Measurements from ENCODE around the gene STEAP3.
"Not testable (repeated sequence)": the region's sequence is repeated elsewhere in the genome, so short reads cannot be mapped to it uniquely, and the experiment has no call there.

The STEAP3 gene

DNA sequence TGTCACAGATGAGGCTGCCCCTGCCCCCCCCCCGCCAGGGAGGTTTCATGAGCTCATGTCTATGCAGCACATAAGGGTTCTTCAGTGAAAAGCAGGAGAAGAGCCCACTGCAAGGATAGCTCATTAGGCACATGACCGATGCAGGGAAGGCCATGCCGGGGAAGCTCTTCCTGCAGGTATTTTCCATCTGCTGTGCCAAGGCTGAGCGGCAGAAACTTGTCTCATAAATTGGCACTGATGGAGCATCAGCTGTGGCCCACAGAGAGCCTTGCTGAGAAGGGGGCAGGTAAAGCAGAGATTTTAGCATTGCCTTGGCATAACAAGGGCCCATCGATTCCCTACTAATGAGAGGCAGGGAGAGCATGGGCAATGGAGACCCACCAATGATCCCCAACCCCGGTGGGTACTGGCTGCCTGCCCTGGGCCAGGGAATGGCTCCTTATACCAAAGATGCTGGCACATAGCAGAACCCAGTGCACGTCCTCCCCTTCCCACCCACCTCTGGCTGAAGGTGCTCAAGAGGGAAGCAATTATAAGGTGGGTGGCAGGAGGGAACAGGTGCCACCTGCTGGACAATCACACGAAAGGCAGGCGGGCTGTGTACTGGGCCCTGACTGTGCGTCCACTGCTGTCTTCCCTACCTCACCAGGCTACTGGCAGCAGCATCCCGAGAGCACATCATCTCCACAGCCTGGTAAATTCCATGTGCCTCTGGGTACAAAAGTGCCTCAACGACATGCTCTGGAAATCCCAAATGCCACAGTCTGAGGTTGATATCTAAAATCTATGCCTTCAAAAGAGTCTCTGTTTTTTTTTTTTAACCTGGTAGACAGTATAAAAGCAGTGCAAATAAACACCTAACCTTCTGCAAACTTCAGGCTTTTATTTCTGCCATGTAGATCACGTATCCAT lies 41.4 kb downstream of the STEAP3 start:
- DNase-seq: peak; percentile 35 to 46

DNA sequence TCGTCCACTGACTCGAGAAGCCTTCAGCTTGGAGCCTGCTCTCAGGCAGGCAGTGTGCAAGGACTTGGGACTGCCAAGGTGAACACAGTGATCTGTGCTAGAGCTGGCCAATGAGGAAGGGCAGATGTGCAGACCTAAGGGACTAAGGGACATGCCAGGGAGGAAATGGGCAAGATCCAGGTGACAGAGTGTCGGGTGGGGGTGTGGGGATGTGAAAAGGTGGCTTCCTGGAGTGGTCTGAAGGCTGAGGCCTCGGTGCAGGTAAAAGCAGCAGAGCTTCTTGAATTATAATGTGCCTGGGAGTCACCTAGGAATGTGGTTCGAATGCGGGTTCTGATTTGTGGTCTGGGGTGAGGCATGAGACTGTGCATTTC lies 42.0 kb downstream of the STEAP3 start:
- no peak for DNase-seq

DNA sequence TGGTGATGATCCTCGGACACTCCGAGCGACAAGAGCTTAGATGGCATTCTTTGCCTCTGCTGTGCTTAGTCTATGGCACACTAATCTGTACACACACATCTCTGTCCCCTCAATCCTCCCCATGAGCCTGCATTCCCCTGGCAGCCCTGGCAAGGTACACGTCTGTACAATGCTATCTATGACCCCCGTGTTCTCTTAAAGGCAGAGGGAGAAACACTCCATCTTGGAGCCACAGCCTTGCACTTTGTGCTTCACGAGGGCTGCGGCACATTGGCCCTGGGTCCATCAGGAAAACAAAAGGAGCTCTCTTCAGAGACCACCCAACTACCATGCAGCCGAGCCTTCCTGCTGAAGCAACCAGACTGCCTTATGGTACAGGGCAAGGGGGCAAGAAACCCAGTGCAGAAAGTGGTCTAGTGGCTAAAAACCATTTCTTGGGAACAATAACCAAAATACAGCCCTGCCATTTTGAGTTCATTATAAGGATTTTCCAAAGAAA lies 42.5 kb downstream of the STEAP3 start:
- DNase-seq: no peak

DNA sequence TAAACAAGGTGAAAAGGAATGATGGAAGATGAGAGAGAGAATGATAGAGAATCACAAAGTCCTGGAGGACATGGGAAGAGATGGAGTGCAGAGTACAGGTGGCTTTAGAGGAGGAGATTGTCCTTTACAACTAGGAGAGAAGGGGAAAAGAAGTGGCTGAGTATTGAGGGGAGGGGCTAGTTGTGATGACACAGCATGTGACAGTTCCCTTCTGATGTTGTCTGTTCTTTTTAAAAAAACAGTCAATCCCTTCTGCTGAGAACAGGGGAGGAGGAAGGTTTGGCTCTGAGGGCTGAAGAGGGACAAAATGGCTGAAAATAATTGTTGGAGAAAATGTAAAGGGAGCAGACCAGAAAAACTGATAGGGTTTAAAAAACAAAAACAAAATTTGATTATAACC lies 44.0 kb downstream of the STEAP3 start:
- no peak for DNase-seq

DNA sequence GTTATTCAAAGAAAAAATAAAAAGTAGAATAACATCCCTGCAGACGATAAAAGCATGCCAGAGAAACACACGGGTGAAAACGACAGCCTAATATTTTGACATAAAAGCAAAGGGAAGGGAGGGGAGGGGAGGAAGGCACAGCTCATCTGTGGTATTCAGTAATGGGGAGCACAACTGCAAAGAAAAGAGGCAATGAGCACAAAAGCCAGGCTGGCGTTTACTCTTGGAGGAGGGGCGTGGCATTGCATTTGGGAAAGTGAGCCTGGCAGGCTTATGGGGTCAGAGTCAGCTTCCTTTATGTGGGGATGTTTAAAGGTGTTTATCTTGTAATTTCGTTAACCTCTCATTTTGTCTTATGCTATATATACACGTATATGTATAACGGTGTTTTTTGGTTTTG lies 53.2 kb downstream of the STEAP3 start:
- no peak for DNase-seq

DNA sequence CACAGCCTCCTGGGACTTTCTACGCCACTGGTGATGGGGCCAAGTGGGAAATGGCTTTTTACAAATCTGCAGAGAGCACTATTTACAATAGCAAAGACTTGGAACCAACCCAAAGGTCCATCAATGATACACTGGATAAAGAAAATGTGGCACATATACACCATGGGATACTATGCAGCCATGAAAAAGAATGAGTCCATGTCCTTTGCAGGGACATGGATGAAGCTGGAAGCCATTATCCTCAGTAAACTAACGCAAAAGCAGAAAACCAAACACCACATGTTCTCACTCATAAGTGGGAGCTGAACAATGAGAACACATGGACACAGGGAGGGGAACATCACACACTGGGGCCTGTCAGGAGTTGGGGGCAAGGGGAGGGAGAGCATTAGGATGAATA lies 54.8 kb downstream of the STEAP3 start:
- DNase-seq: not testable (repeated sequence)

DNA sequence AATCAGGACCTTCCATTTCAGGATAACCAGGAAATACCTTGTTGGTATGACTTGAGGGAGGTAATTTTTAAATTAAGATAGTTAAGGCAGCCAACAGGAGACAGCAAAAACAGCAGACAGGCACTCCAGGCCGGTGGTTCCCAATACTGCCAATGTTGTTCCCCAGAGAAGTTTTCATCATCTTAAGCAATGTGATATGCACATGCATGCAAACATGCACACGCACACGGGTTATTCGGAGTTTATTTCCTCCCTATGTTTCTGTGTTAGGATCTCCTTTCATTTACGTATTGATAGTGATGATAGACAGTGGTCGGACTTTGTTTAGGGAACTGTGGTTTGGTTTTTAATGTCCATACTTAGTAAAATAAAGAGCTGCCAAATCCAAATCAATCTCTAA lies 55.3 kb downstream of the STEAP3 start:
- no peak for DNase-seq

DNA sequence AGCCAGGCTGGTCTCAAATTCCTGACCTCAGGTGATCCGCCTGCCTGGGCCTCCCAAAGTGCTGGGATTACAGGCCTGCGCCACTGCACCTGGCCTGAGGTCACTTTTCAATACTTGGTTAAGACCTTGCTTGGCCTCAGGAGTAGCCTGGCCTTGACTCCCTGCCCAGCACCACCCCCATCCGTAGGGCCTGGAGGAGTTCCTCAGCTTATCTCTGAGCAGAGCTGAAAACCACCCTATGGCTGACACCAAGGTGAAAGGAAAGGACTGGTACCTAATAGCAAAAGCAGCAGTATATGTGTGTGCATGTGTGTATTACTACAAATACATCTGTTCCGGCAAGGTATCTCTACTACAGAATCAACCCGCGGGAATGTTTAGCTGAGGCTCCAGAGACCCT lies 56.0 kb downstream of the STEAP3 start:
- DNase-seq: no peak

DNA sequence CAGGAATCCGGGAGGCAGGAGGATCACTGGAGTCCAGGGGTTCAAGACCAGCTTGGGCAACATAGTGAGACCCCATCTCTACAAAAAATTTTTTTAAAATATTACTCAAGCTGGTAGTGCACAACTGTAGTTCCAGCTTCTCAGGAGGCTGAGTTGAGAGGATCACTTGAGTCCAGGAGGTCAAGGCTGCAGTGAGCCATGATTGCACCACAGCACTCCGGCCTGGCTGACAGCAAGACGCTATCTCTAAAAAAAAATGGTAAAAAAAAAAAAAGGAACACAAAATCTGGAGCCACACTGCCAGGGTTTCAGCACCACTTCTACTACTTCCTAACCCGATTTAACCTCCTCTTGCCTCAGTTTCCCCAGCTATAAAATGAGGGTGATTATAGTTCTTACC lies 57.0 kb downstream of the STEAP3 start:
- no peak for DNase-seq

DNA sequence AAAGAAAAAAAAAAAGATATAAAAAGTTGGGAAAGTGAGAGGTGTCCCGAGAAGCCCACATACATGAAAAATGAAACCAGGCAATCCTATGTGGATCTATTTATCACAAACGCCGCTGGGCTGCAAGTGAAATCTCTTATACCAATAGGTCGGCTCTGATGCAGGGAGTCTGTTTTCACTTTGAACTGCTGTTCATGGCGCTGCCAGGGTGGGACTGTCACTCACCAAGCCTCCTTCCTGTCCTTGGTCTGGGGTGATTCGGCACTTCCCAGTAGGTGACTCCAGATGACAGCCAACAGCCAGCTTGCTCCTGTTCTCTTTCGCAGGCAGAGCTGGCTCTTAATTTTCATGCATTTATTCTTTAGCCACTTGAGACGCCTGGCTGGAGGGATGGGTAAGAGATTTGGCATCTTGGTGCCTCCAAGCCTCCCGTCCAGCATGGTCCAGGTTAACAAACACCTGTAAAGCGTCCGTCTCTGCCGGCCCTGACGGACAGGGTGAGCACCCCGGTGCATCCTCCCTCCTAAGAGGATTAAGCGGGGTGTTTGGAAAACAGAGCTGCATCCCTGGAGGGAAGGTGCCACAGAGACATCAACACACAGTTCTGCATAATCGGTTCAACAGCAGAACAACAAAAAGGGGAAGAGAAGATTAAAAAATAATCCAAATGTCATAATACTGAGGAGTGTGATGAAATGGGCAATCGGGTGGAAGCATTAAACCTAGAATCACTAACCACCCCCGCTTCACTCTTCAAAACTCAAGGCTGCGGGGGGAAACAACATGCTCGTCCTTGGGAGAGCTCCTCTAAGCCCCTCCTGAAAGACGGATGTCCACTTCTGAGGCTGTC lies 58.7 kb downstream of the STEAP3 start:
- DNase-seq: no peak

DNA sequence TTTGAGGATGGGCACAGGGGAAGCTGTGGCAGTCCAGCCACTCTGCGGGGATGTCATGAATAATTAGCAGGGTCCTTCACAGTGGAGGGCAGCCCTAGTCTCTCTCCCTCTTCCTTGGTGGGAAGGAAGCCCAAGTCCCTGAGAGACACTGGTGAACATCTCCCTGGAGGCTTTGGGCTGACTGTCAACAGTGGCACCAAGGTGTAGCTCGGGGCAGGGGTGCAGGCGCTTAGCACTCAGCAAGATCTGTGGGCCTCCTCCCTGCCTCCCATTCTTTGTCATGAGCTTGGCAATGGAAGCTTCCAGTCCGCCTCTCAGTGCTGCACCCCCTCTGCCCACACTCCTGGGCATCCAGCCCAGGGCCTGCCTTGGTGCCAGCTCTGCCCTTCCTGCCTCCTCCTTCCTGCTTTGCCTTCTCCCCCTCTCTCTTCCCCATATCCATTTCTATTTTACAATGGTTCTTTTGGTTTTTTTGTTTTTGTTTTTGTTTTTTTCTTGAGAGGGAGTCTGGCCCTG lies 59.4 kb downstream of the STEAP3 start:
- no peak for DNase-seq

DNA sequence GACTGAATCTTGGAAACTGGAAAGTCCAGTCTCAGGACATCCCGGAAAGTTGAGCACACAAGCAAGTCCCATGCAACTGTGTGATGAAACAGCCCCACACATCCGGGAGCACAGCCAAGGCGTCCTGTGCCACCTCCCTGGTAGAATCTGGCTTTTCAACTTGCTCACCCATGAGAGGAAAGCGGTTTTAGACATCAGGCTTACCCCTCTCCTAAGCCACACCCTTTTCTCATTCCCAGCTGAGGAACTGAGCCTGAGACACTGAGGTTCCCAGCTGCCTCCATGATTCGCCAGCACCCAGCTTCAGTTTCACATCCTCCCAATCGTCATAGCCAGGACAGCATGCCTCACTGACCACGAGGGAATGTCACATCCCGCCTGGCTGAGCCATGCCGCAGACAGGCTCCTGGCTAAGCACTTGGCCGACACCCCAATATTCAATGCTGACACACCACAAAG lies 60.3 kb downstream of the STEAP3 start:
- no peak for DNase-seq

DNA sequence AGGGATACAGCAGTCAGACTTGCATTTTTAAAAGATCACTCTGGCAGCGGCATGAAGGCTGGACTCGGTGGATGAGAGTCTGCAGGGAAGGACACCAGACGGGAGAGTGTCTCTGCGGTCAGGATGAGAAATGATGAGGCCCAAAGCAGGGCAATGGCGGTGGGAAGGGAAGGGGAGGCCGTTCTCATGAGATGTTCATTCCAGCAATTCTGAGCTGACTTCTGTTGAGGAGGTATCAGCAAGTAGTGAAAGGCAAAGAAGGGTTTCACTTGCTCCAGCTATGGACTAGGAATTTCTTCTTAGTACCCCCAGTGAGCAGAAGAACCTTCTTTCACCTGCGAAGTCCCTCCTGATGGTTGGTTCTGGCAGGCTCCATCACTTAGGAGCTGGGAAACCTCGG lies 63.0 kb downstream of the STEAP3 start:
- no peak for DNase-seq

DNA sequence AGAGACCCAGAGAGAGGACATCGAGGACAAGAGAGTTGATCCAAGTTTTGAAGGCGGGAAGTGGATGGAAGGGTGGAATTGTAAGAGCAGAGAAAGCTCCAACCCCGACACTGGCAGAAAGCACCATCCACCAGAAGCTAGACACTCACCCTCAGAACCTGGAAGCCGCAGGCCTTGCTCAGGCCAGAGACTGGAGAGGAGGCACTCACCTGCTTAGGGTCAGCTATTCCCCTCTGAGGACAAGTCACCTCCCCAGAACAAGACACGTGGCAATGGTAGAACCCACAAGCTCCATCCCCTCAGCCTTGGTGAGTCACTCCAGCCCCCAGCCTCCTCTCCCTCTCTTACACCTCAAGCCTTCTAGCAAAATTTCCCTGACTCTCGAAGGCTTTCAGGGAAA lies 64.9 kb downstream of the STEAP3 start:
- DNase-seq: no peak

DNA sequence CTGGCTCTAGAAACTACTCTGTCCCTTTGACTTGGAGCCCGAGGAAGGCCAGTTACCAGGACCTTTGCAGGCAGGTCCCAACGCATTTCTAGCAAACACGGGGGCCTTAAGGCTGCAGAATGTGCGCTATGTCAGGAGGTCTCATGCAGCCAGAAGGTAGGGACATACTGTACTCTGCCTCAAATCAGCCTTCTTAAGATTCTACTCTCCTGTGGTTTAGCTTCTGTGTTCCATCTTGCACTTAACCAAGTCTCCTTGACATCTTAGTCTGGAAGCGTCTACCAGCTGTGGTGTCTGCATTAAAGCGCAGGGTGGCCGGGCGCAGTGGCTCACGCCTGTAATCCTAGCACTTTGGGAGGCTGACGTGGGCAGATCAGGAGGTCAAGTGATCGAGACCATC lies 65.5 kb downstream of the STEAP3 start:
- no peak for DNase-seq

DNA sequence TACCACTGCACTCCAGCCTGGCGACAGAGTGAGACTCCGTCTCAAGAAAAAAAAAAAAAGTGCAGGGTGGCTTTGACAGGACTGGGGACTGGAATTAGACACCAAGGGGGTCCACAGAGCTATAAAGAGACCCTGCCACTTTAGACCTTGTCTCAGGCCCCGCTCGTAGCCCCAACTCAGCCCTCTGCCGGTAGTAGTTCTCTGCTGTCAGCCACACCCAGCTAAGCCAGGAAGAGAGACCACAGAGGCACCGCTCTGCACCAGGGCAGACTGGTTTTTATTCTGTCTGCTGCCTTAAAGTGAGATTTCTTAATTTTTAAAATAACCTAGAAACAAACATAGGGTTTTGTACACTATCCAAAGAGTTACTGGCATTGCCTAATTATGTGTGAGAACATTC lies 66.0 kb downstream of the STEAP3 start:
- DNase-seq: no peak

DNA sequence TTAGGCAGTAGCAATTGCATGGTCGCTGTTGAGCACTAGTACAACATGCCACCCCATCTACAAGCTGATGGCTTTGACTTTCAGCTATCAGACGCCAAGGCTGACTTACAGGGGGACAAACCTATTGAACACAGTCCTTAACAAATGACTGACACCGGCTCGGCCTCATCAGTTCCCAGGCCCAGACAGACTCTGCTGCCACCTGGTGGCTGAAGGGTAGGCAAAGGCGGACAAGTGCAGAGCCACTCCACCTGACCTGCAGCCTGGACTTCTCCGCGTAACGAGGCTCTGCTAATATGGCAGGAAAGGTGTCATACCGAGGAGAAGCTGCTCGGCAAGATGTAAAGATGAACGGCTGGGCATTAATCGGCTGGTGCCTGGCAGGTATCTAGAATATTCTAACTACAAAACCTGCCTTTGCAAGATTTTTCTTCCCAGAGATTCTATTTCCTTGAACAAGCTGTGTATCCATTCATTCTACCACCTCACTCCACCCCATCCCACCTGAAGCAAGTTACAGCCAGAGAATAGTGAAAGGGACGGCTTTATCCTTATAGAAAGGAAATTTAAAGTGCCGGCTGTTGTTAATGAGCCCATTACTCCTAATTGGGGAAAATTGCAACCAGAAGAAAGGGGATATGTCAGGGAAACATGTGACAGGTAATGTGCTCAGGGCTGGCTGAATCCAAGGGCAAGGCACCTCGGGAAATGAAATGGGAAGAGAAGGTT lies 67.4 kb downstream of the STEAP3 start:
- peak; percentile 69 to 70 for DNase-seq

DNA sequence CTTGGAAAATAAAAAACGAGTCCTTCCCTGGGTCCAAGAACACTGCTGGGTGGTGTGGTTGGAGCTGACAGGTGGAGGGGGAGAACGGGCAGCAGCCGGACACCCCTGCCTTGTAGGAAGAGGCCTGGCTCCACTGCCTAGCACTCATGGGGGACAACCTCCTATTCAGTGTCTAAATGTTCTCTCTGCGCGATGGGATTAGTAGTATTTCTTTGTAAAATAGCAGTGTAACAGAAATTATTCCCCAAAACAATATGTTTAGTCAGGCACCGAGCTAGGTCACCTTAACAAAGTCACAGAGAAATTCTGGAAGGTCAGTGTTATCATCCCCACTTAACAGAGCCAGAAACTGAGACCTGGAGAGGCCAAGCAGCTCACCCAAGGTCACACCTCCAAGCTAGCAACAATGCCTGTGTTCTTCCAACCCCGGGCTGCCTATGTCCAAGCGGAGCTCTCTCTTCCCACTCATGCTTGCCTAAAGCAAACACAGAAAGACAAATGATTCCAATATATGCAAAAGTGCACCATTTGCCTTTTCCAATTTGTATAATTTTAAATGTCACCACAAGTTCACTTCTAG lies 68.0 kb downstream of the STEAP3 start:
- DNase-seq: no peak

DNA sequence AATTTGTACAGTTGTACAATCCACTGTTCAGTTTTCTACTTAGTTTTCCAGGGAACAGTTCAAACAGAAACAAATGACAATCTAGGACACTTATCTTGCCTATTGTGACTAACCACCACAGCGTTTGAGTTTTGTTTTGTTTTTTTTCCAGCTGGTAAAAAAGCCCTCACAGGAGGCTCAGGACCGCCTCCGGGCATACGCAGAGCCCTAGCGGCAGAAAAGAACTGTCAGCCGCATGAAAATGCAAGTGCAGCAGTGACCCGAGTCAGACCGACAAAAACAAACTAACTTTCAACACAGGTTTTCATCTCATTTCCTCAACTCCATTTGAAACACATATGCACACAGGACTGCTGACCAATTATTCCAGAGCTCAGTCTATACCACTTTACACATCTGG lies 68.6 kb downstream of the STEAP3 start:
- no peak for DNase-seq

DNA sequence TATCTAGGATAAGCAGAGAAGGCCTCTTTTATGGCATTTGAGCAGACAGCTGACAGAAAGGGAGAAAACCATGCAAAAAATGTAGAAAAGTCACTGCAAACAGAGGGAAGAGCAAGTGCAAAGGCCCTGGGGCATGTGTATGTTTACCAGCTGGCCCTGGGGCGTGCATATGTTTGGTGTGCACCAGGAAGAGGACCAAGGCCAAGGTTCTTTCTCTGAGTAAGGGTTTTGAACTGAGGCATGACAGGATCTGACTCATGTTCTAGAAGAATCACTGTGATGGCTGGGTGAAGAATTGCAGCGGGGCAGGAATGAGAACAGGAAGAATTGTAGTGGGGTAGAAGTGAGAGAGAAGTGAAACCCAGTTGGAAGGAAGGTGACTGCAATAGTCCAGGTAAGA lies 69.6 kb downstream of the STEAP3 start:
- no peak for DNase-seq

DNA sequence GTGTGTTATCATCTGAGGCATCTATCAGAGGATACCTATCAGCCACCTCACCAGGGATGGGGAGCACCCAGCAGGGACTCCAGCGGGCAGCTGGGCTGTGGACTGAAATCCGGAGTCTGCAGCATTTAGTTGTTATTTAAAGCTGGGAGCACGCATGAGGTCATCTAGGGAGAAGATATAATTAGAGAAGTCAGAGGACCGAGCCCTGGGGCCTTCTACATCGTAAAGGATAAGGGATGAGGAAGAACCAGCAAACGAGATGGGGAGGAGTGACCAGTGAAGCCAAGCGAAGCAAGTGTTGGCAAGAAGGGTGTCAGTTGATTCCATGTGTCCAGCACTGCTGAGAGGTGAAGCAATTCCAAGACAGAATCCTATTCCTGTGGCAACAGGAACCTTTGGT lies 70.3 kb downstream of the STEAP3 start:
- DNase-seq: no peak

DNA sequence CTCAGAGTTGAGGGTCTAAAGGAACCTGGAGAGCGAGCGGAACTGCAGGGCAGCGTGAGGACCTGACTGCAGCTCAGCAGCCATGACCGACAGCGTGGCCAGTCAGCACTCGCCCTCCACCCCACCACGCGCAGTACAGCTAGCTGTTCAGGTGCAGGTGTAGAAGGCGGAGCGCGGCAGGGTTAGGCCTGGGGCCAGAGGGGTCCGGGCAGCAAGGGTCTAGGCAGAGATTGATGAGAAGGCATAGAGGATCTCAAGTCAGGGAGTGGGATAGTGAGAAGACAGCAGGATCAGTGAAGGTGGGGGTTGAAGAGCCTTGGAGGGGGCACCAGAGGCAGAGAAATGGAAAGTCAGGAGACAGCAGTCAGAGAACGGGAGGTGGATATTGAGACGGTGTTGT lies 71.0 kb downstream of the STEAP3 start:
- no peak for DNase-seq
